Measurements from ENCODE around the gene AP2A1.

- TF ChIP-seq CTCF (IDR thresholded peaks at IDR 0.05; ENCODE audit: extremely low read depth in 1 of 2, insufficient read depth in 1 of 2, low read depth in 1 of 2, low read length in 2 of 2) (no peak), POLR2AphosphoS5 (IDR thresholded peaks at IDR 0.05; ENCODE audit: insufficient read depth, low read depth, low read length) (no peak), POLR2A (IDR thresholded peaks at IDR 0.05; ENCODE audit: low read depth, low read length) (no peak)
Measured at GRCh38 chr19:49846408-49846807, 79.6 kb downstream of the AP2A1 start.
